ENCODE results near the gene MFAP3L.

MFAP3L gene

GRCh38 chr4:169940460-169940859 lies 85.7 kb downstream of the MFAP3L start:
- no peak for DNase-seq (ENCODE audit: low spot score)
